ENCODE results near the gene TRIM66.

TRIM66 gene

GRCh38 chr11:8686325-8686724, 3.9 kb upstream of the TRIM66 start:
- TF ChIP-seq CTCF (conservative IDR thresholded peaks at IDR 0.05; ENCODE audit: control insufficient read depth, insufficient read depth, low read depth, low read length) = no peak
- no peak for DNase-seq (ENCODE audit: low read depth)
- H3K4me3 ChIP-seq (ENCODE audit: control insufficient read depth, low read depth, low read length) = no peak overlapping the region

GRCh38 chr11:8685820-8686219, 3.4 kb upstream of the TRIM66 start:
- H3K4me3 ChIP-seq (ENCODE audit: control insufficient read depth, low read depth, low read length) = no peak overlapping the region
- no peak for TF ChIP-seq CTCF (conservative IDR thresholded peaks at IDR 0.05; ENCODE audit: control insufficient read depth, insufficient read depth, low read depth, low read length)
- no peak for DNase-seq (ENCODE audit: low read depth)

- DNase-seq (ENCODE audit: low read depth) = no peak
- TF ChIP-seq CTCF (conservative IDR thresholded peaks at IDR 0.05; ENCODE audit: control insufficient read depth, insufficient read depth, low read depth, low read length) = no peak
- peak overlapping the region; percentile 85 for H3K4me3 ChIP-seq (ENCODE audit: control insufficient read depth, low read depth, low read length)
These were observed 2.8 kb upstream of the TRIM66 start for GRCh38 chr11:8685306-8685705.

- no peak for DNase-seq (ENCODE audit: low read depth)
- H3K4me3 ChIP-seq (ENCODE audit: control insufficient read depth, low read depth, low read length) = peak overlapping the region; percentile 85
- TF ChIP-seq CTCF (conservative IDR thresholded peaks at IDR 0.05; ENCODE audit: control insufficient read depth, insufficient read depth, low read depth, low read length) = no peak
These were observed 2.3 kb upstream of the TRIM66 start for GRCh38 chr11:8684600-8685290.

- H3K4me3 ChIP-seq (ENCODE audit: control insufficient read depth, low read depth, low read length) = peak overlapping the region; percentile 85
- no peak for DNase-seq (ENCODE audit: low read depth)
- TF ChIP-seq CTCF (conservative IDR thresholded peaks at IDR 0.05; ENCODE audit: control insufficient read depth, insufficient read depth, low read depth, low read length) = no peak
These were observed 796 bp upstream of the TRIM66 start for GRCh38 chr11:8683115-8683807.

GRCh38 chr11:8681837-8682302, 595 bp downstream of the TRIM66 start:
- no peak for TF ChIP-seq CTCF (conservative IDR thresholded peaks at IDR 0.05; ENCODE audit: control insufficient read depth, insufficient read depth, low read depth, low read length)
- peak; percentile 34 for DNase-seq (ENCODE audit: low read depth)
- peak overlapping the region; percentile 85 for H3K4me3 ChIP-seq (ENCODE audit: control insufficient read depth, low read depth, low read length)

Measured in fibroblast of mammary gland (primary cell).